Muscle of leg (tissue), 11 donors: ENCODE results near the gene IFITM5. TPM values are rescaled to one million over a fixed set of nuclear protein-coding genes. Genes with fewer than 3 reads are reported as not detected.
"Not testable (repeated sequence)": the region's sequence is repeated elsewhere in the genome, so short reads cannot be mapped to it uniquely, and the experiment has no call there.

Source experiments
- DNase-seq: peaks from one replicate; pipeline ENCODE4 v3.0.0; 2013
- H3K27ac ChIP-seq: one replicate; pipeline ENCODE4 v1.5.1; 2013; ENCODE audit warnings: mild to moderate bottlenecking, low read length, control low read depth
- H3K27me3 ChIP-seq: one replicate; pipeline ENCODE4 v1.6.1; 2013; ENCODE audit warnings: low read length; ENCODE audit not compliant: control insufficient read depth, insufficient read depth
- H3K36me3 ChIP-seq: one replicate; pipeline ENCODE4 v1.6.1; 2013; ENCODE audit warnings: low read length; ENCODE audit not compliant: control insufficient read depth, insufficient read depth
- H3K4me1 ChIP-seq: one replicate; pipeline ENCODE4 v1.6.1; 2013; ENCODE audit warnings: low read length; ENCODE audit not compliant: control insufficient read depth, insufficient read depth
- H3K4me3 ChIP-seq: one replicate; pipeline ENCODE4 v1.5.1; 2013; ENCODE audit warnings: low read length, control low read depth
- H3K9me3 ChIP-seq: replicated peaks from 2 replicates; pipeline ENCODE4 v1.6.1; 2013; ENCODE audit warnings: low read depth, low read length; ENCODE audit not compliant: control insufficient read depth
- WGBS: methylation state at CpG from one replicate; pipeline ENCODE4 v1.1.5; 2013; ENCODE audit warnings: missing lambda C conversion rate; ENCODE audit not compliant: insufficient coverage; 5-methylcytosine and 5-hydroxymethylcytosine counted together
- polyA plus RNA-seq, 8 donors: library from polyadenylated mRNA; unstranded; fragments of 120-200 nt; gene quantifications; one replicate each; pipeline versions ENCODE4 v1.2.1 to v1.2.3, GENCODE V29; 2013; ENCODE audit warnings: inconsistent platforms in 1 of 8, low replicate concordance in 1 of 8; ENCODE audit not compliant: insufficient read length in 8 of 8, insufficient read depth in 1 of 8
- total RNA-seq: library from RNA; stranded (reverse); fragments of 120-200 nt; gene quantifications from one replicate; pipeline ENCODE4 v1.2.4, GENCODE V29; 2013

Gene IFITM5
- total and polyA plus RNA-seq, 9 donors = not detected

DNA sequence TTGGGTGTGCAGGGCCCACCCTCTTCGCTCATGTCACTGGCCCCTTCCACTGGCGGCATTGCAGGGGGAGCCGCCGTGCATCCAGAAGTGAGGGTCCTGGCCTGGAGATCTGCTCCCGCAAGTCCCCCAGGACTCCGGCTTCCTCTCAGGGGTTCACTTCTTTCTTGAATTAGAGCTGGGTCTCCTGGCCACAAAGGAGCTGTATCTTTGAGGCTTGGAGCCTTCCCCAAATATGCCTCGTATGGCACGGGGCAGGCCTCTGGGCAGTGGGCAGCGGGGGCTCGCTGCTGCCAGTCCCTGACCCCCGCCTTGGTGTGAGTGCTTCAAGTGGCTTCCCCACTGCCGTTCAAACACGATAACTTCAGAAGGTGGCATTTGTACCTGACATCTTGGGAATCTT, 28.7 kb upstream of the IFITM5 start:
- H3K4me1 ChIP-seq = peaks cover 57% of the 10 kb centered on the region
- WGBS = 94% methylated on average over 13 of the region's 13 CpGs
- no peaks in the 10 kb centered on the region for H3K27me3 ChIP-seq
- no peaks in the 10 kb centered on the region for H3K36me3 ChIP-seq
- no peak for DNase-seq
- H3K27ac ChIP-seq = no peak overlapping the region
- H3K4me3 ChIP-seq = no peak overlapping the region
- H3K9me3 ChIP-seq = peaks cover under 1% of the 10 kb centered on the region

DNA sequence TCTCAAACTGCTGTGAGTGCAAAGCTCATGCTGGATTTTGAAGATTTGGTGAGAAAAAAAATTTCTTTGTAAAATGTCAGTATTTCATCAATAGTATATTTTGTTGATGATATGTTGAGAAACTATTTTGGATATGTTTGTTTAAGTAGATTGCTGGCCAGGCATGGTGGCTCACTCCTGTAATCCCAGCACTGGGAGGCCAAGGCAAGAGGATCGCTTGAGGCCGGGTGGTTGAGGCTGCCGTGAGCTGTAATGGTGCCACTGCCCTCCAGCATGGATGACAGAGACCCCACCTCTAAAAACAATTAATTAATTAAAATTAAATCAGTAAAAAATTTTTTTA, 28.2 kb upstream of the IFITM5 start:
- Histone ChIP-seq H3K36me3 (no peaks in the 10 kb centered on the region), H3K4me1 (peaks cover 54% of the 10 kb centered on the region), H3K27ac (peak overlapping the region; percentile 92), H3K9me3 (no peaks in the 10 kb centered on the region), H3K4me3 (no peak overlapping the region), H3K27me3 (no peaks in the 10 kb centered on the region)
- DNase-seq = no peak
- WGBS = no CpG with 5 or more reads among the region's 3 CpGs

DNA sequence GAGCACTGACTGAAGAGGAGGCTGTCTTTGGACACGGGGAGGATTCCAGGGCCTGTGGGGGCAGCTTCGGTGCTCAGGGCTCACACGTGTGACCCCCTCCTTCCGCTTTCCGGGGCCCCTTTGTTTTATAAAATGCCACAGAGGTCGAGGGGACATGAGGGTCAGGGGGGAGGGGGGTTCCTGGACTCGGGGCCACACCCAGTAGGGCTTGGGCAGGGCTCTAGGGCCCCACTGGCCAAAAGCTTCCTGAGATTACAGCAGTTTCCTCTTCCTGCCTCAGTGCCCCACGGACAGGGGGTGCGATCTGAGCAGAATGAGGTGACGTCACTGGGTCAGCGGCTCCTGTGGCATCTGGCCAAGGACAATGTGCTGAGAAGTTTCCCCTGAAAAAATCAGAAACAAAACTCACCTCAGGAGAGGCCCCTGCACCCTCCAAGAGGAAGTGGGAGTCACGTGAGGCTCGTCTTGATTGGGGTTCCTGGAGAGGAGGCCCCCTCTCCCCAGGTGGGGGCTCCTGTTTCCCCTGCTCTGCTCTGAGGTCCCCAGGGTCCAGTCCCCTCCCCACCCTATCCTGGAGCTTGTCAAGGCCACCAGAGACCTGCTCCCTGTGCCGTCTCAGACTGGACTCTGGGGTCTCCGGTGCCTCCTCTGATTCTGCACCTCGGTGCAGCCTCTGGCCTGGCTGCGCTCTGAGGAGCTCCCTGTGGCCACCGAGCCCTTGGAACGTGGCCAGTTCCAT, 27.7 kb upstream of the IFITM5 start:
- peak; percentile 87 for DNase-seq
- H3K27ac ChIP-seq = peak overlapping the region; percentile 92
- no peaks in the 10 kb centered on the region for H3K27me3 ChIP-seq
- H3K9me3 ChIP-seq = no peaks in the 10 kb centered on the region
- H3K36me3 ChIP-seq = no peaks in the 10 kb centered on the region
- H3K4me3 ChIP-seq = no peak overlapping the region
- WGBS = 25% methylated on average over 5 of the region's 19 CpGs
- peaks cover 54% of the 10 kb centered on the region for H3K4me1 ChIP-seq

DNA sequence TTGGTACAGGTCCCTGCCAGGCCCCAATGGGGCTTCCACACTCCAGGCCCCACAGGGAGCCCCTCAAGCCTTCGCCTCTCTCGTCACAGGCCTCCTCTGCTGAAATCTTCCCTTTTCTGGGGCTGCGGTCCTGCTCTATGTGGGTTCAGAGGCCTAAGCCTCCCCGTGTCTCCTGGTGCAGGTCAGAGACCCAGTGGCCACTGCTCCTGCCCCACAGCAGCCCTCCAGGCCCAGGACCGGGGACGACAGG, 27.2 kb upstream of the IFITM5 start:
- Histone ChIP-seq H3K27me3 (no peaks in the 10 kb centered on the region), H3K9me3 (no peaks in the 10 kb centered on the region), H3K4me3 (no peak overlapping the region), H3K36me3 (no peaks in the 10 kb centered on the region), H3K27ac (peak overlapping the region; percentile 92), H3K4me1 (peaks cover 52% of the 10 kb centered on the region)
- DNase-seq = no peak
- 53% methylated on average over 6 of the region's 6 CpGs for WGBS

DNA sequence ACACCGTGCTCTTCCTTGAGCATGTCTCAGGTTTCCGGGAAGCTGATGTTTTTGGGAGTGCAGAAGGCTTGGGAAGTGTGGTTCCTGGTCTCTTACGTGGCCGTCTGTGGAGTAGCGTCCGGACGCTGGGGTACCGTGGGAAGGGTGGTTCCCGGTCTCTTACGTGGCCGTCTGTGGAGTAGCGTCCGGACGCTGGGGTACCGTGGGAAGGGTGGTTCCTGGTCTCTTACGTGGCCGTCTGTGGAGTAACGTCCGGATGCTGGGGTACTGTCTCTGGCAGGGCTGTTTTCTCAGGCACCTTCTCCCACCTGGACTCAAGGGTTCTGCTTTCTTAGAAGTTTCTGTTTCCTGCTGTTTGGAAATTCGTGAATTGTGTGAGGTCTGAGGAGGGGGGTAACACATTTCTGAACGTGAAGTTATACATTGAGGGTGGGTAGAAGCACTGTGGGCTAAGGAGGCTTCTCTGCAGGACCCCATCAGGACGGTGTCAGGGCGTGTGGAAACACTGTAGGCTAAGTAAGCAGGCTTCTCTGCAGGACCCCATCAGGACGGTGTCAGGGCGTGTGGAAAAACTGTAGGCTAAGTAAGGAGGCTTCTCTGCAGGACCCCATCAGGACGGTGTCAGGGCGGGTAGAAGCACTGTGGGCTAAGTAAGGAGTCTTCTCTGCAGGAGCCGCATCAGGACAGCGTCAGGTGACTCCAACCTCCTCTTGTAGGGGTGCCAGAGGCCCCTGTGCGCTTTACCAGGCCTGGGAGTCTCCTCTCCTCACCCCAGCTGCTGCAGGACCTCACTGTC, 26.7 kb upstream of the IFITM5 start:
- Histone ChIP-seq H3K36me3 (no peaks in the 10 kb centered on the region), H3K27me3 (no peaks in the 10 kb centered on the region), H3K4me1 (peaks cover 48% of the 10 kb centered on the region), H3K27ac (peak overlapping the region; percentile 92), H3K4me3 (no peak overlapping the region), H3K9me3 (no peaks in the 10 kb centered on the region)
- WGBS = 75% methylated on average over 28 of the region's 30 CpGs
- DNase-seq = no peak

DNA sequence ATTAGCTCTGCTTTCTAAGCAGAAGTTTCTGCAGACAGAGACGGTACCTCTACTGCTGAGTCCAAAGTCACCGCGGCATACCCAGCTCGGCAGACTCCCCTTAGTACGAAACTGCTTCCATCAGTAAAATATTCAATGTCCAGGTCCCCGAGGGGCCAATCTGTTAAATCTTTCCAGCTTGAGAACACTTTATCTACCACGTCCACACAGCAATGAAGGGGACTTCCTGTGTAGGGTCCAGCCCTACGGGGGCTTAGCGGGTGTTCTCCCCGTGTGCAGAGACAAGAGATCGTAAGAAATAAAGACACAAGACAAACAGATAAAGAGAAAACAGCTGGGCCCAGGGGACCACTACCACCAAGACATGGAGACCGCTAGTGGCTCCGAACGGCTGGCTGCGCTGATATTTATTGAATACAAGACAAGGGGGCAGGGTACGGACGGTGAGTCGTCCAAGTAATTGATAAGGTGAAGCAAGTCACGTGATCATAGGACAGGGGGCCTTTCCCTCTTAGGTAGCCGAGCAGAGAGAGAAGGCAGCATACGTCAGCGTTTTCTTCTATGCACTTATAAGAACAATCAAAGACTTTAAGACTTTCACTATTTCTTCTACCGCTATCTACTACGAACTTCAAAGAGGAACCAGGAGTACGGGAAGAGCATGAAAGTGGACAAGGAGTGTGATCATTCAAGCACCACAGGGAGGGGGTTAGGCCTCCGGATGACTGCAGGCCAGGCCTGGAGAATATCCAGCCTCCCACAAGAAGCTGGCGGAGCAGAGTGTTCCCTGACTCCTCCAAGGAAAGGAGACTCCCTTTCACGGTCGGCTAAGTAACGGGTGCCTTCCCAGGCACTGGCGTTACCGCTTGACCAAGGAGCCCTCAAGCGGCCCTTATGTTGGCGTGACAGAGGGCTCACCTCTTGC, 25.5 kb upstream of the IFITM5 start:
- not testable (repeated sequence) for H3K27me3 ChIP-seq, H3K4me3 ChIP-seq, H3K36me3 ChIP-seq, H3K9me3 ChIP-seq
- peak; percentile 63 for DNase-seq
- WGBS = 12% methylated on average over 8 of the region's 34 CpGs
- Histone ChIP-seq H3K27ac (peak overlapping the region; percentile 92), H3K4me1 (peaks cover 49% of the 10 kb centered on the region)

DNA sequence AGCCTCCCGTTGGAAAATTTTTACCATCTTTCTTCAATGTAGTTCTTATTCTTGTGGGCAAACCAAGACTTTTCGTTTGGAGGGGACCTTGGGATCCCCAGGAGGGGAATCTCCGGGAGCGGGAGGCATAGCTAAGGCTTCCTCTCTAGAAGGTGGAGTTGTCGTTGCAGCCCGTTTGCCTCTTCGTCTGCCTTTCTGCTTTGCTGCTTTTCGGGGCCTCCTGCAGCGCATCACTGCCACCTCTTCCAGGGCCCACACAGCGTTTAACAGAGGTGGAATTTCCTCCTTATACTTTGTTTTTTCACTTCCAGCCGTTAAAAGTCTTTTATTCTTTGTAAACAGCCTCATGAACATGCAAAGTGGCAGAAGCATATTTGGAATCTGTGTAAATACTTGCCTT, 24.8 kb upstream of the IFITM5 start:
- H3K36me3 ChIP-seq = no peaks in the 10 kb centered on the region
- WGBS = 26% methylated on average over 6 of the region's 11 CpGs
- no peaks in the 10 kb centered on the region for H3K27me3 ChIP-seq
- no peak overlapping the region for H3K4me3 ChIP-seq
- H3K27ac ChIP-seq = peak overlapping the region; percentile 88
- peaks cover 49% of the 10 kb centered on the region for H3K4me1 ChIP-seq
- no peaks in the 10 kb centered on the region for H3K9me3 ChIP-seq
- no peak for DNase-seq

DNA sequence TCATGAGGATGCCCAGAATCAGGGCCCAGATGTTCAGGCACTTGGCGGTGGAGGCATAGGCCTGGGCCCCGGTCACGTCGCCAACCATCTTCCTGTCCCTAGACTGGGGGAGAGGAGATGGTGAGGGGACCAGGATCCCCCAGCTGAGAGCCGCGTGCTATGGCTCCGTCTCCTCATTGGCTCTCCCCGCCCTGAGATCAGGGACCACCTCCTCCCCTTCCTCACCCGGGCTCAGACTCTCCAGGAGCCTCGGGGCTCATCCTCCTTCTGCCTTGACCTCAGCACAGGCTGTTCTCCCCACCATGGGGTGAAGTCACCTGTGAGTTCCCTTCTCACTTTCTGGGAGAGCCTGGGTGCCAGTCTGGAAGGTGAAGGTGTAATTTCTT, 20.6 kb upstream of the IFITM5 start:
- WGBS = no CpG with 5 or more reads among the region's 10 CpGs
- not testable (repeated sequence) for H3K9me3 ChIP-seq, DNase-seq, H3K36me3 ChIP-seq
- peaks cover 25% of the 10 kb centered on the region for H3K27me3 ChIP-seq
- H3K27ac ChIP-seq = peak overlapping the region; percentile 94
- peak overlapping the region; percentile 75 for H3K4me3 ChIP-seq
- peaks cover 38% of the 10 kb centered on the region for H3K4me1 ChIP-seq

DNA sequence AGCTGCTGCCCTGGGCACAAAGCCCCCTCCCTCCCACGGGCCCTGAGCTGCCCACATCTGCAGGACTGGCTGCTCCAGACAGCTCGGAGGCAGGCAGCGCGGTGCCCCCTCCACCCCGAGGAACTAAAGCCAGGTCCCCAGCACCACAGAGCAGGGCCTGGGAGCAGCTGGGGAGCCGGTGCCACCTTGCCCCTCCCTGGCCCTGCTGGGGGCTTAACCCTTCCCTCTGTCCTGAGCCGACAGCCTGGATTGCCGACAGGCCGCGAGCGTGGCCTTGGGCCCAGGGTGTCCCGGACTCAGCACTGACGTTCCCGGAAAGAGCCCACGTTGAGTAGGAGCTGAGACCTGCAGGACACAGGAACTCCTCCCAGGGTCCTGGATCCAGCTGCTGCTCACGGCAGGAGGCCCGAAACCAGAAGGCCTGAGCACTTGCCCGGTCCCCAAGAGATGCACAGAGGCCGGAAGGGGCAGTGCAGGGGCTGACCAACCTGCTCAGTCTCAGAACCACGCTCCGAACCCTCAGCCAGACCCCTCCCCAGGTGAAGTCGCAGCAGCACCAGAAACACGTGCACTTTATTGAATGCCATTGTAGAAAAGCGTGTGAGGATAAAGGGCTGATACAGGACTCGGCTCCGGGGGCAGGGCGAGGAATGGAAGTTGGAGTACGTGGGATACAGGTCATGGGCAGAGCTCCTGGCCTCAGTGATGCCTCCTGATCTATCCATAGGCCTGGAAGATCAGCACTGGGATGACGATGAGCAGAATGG, 20.0 kb upstream of the IFITM5 start:
- H3K4me3 ChIP-seq = peak overlapping the region; percentile 75
- H3K9me3 ChIP-seq, H3K36me3 ChIP-seq, DNase-seq: not testable (repeated sequence)
- peaks cover 34% of the 10 kb centered on the region for H3K4me1 ChIP-seq
- 19% methylated on average over 8 of the region's 29 CpGs for WGBS
- peaks cover 25% of the 10 kb centered on the region for H3K27me3 ChIP-seq
- peak overlapping the region; percentile 94 for H3K27ac ChIP-seq
